HUES64 (cell line): ENCODE data around the gene DAAM1.

Experiments used
- H3K27ac ChIP-seq: 2 replicates; pipeline ENCODE4 v1.7.0; 2013; ENCODE audit warnings: low read depth, low read length, inconsistent platforms
- H3K27me3 ChIP-seq: 2 replicates; pipeline ENCODE4 v1.6.1; 2013; ENCODE audit warnings: mild to moderate bottlenecking, low read length; ENCODE audit not compliant: insufficient read depth
- H3K36me3 ChIP-seq: 2 replicates; pipeline ENCODE4 v1.6.1; 2013; ENCODE audit warnings: mild to moderate bottlenecking, low read length; ENCODE audit not compliant: insufficient read depth
- H3K4me1 ChIP-seq: 2 replicates; pipeline ENCODE4 v1.6.1; 2013; ENCODE audit warnings: mild to moderate bottlenecking, low read length, moderate library complexity; ENCODE audit not compliant: insufficient read depth
- H3K4me3 ChIP-seq: 2 replicates; pipeline ENCODE4 v1.5.1; 2013; ENCODE audit warnings: mild to moderate bottlenecking, low read length, moderate library complexity
- H3K9ac ChIP-seq: 2 replicates; pipeline ENCODE4 v1.6.1; 2013; ENCODE audit warnings: mild to moderate bottlenecking, low read depth, low read length
- H3K9me3 ChIP-seq: 2 replicates; pipeline ENCODE4 v1.6.1; 2013; ENCODE audit warnings: low read depth, low read length; ENCODE audit not compliant: insufficient read depth
- WGBS: fragments of 150-250, 120-280 bp; methylation state at CpG from one replicate; pipeline ENCODE4 v1.1.7; 2013; ENCODE audit warnings: missing lambda C conversion rate; 5-methylcytosine and 5-hydroxymethylcytosine counted together

DAAM1 gene

DNA sequence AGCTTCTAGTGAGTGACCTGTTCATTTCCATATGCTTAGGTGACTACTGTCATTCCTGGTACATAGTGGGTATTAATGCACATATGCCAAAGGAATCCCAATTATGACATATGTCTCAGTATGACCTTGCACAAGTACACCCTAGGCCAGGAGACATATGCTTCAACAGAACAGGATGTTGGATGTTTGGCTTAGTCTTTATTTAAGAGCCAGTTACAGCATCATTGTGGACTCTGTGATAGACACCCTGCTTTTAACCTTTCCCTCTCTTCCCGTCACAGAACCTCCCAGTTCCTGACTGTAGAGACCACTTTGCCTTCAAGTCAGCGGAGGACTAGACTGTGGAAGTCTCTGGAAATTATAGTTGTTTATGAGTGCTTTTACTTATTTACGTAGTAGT, 72.9 kb downstream of the DAAM1 start:
- Histone ChIP-seq H3K27ac (no peak overlapping the region), H3K9me3 (no peaks in the 10 kb centered on the region), H3K4me3 (no peak overlapping the region), H3K4me1 (no peaks in the 10 kb centered on the region), H3K9ac (no peak overlapping the region), H3K36me3 (peaks cover 2% of the 10 kb centered on the region; the same call in 1 of the 2 replicates), H3K27me3 (no peaks in the 10 kb centered on the region)
- WGBS: 77% methylated on average over 3 of the region's 3 CpGs

DNA sequence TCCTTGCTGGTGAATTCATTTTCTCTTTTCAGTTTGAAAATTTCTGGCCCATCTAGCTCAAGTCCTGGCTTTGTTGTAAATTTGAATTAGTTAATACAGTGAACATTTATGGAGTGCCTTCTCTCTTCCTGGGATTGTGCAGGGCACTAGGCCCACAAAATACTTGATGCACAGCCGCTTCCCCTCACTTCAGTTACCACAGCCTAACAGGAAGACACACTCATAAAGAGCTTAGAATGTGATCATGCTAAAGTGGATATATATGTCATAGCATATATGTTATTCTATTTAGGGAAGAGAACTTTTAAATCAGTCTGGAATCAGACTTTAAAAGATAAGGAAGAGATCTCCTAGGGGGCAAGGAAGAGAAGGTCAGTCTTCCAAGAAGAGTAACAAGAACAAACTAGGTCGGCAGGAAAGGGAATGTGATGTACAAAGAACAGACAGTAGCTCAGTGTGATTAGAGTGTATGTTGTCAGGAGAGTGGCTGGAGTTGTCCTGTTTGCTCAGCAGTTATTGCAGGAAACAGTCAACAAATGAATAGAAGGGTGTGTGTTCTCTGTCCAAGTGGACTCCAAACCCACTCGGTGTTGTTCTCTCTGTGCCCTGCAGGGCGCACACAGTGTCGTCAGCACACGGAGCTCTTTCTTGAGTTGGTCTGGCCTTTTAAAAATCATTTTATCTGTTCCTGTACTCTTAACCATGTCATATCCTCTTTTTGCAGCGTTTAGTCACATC, 74.4 kb downstream of the DAAM1 start:
- peaks cover 2% of the 10 kb centered on the region; the same call in 1 of the 2 replicates for H3K36me3 ChIP-seq
- H3K9ac ChIP-seq: no peak overlapping the region
- 89% methylated on average over 6 of the region's 7 CpGs for WGBS
- H3K27me3 ChIP-seq: no peaks in the 10 kb centered on the region
- H3K4me3 ChIP-seq: no peak overlapping the region
- H3K9me3 ChIP-seq: no peaks in the 10 kb centered on the region
- H3K27ac ChIP-seq: no peak overlapping the region
- H3K4me1 ChIP-seq: no peaks in the 10 kb centered on the region

GRCh38 chr14:59265808-59266207, 77.3 kb downstream of the DAAM1 start:
- H3K27ac ChIP-seq: no peak overlapping the region

GRCh38 chr14:59267046-59267445, 78.6 kb downstream of the DAAM1 start:
- H3K4me1 ChIP-seq: no peaks in the 10 kb centered on the region
- H3K36me3 ChIP-seq: peaks cover 2% of the 10 kb centered on the region; the same call in 1 of the 2 replicates
- no peaks in the 10 kb centered on the region for H3K9me3 ChIP-seq
- no peak overlapping the region for H3K9ac ChIP-seq
- H3K27me3 ChIP-seq: no peaks in the 10 kb centered on the region
- no peak overlapping the region for H3K4me3 ChIP-seq
- 100% methylated on average over 2 of the region's 2 CpGs for WGBS
- no peak overlapping the region for H3K27ac ChIP-seq

More at GRCh38 chr14:59265808-59266207, 77.3 kb downstream of the DAAM1 start:
- H3K36me3 ChIP-seq: peaks cover 2% of the 10 kb centered on the region; the same call in 1 of the 2 replicates
- H3K27me3 ChIP-seq: no peaks in the 10 kb centered on the region
- H3K4me3 ChIP-seq: no peak overlapping the region
- H3K9ac ChIP-seq: no peak overlapping the region
- no peaks in the 10 kb centered on the region for H3K4me1 ChIP-seq
- H3K9me3 ChIP-seq: no peaks in the 10 kb centered on the region

GRCh38 chr14:59268011-59268410, 79.5 kb downstream of the DAAM1 start:
- Histone ChIP-seq H3K27ac (no peak overlapping the region), H3K4me3 (no peak overlapping the region), H3K27me3 (no peaks in the 10 kb centered on the region), H3K9ac (no peak overlapping the region), H3K9me3 (no peaks in the 10 kb centered on the region), H3K36me3 (peaks cover 2% of the 10 kb centered on the region; the same call in 1 of the 2 replicates), H3K4me1 (no peaks in the 10 kb centered on the region)
- WGBS: 96% methylated on average over 10 of the region's 10 CpGs

DNA sequence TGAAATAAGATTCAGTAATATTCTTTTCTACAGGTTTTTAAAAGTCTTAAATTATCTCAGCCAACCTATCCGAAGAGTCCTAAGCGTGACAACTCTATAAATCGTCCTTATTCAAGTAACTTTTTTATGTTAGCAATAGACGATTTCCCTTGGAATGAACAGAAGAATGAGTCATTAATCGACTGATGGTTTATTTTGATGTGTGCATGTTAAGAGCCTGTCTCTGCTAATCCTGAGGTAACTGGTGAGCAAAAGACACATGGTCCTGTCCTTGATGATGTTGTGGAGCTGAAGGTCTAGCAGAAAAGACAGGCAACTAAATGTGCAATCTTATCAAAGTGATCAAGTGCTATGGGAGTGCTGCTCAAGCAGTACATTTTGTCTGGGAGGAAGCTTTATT, 80.4 kb downstream of the DAAM1 start:
- Histone ChIP-seq H3K9me3 (no peaks in the 10 kb centered on the region), H3K36me3 (peaks cover 2% of the 10 kb centered on the region; the same call in 1 of the 2 replicates), H3K27ac (no peak overlapping the region), H3K4me1 (no peaks in the 10 kb centered on the region), H3K4me3 (no peak overlapping the region), H3K27me3 (no peaks in the 10 kb centered on the region), H3K9ac (no peak overlapping the region)
- 95% methylated on average over 5 of the region's 5 CpGs for WGBS

DNA sequence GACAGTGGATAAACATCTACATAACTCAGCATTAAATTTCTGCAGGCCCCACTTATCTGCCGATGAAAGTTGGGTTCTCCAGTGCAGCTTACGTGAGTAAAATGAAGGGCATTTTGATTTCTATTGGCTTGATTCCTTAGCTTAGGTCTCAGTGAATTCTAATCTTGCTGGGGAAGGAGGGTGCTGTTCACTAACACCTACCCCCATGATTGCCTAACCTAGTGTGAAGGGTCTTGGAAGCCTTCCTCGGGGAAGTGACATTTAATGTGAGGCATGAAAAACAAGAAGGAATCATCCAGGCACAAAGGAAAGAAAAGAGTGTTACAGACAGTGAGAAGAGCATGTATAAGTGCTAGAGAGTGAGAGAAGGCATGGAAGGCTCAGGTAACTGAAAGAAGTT, 81.0 kb downstream of the DAAM1 start:
- H3K36me3 ChIP-seq: no peaks in the 10 kb centered on the region; the same call in 1 of the 2 replicates
- no peaks in the 10 kb centered on the region for H3K27me3 ChIP-seq
- H3K9ac ChIP-seq: no peak overlapping the region
- H3K27ac ChIP-seq: no peak overlapping the region
- no peak overlapping the region for H3K4me3 ChIP-seq
- H3K4me1 ChIP-seq: no peaks in the 10 kb centered on the region
- WGBS: 94% methylated on average over 3 of the region's 3 CpGs
- no peaks in the 10 kb centered on the region for H3K9me3 ChIP-seq

DNA sequence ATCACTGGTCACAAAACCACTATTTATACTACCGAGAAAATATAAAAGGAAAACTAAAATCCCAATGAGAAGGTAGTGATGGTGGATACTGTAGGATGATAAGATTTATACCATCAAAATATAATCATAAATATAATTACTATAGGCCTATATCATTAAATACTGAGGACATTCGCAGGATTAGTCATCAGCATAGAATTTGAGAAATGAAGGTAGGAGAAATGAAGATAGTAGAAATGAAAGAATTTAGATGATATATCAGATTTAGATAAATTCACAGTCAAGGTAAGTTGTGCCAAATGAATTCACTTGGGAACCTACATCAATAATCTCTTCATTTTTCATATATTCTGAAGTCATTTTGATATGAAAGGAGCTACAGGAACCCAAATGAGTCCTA, 82.8 kb downstream of the DAAM1 start:
- no peak overlapping the region for H3K27ac ChIP-seq
- H3K27me3 ChIP-seq: no peaks in the 10 kb centered on the region
- no peaks in the 10 kb centered on the region for H3K36me3 ChIP-seq
- no peaks in the 10 kb centered on the region for H3K9me3 ChIP-seq
- WGBS: 100% methylated on average over 1 of the region's 2 CpGs
- H3K9ac ChIP-seq: no peak overlapping the region
- no peaks in the 10 kb centered on the region for H3K4me1 ChIP-seq
- H3K4me3 ChIP-seq: no peak overlapping the region

DNA sequence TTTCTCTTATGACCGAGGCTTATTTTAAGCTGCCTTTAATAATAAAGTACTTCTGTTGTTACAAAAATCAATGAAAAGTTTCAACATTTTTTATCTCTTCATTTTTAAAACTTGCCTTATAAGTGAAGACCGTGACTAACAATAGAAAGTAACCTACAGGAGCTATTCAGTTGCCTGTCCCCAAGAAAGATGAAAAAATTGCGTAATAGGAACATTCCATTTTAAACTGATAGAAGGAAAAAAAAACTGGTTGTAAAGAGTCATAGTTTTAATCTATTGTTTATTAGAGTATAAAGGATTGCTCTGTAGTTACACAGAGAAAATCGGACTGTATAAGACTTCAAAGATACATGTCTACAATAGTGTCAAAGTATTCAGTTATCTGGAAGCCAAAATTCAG, 83.3 kb downstream of the DAAM1 start:
- Histone ChIP-seq H3K36me3 (no peaks in the 10 kb centered on the region), H3K4me3 (no peak overlapping the region), H3K27ac (no peak overlapping the region), H3K9me3 (no peaks in the 10 kb centered on the region), H3K9ac (no peak overlapping the region), H3K4me1 (no peaks in the 10 kb centered on the region; the same call in 1 of the 2 replicates), H3K27me3 (no peaks in the 10 kb centered on the region)
- 95% methylated on average over 4 of the region's 4 CpGs for WGBS

- no peaks in the 10 kb centered on the region for H3K27me3 ChIP-seq
- no peaks in the 10 kb centered on the region for H3K36me3 ChIP-seq
- H3K27ac ChIP-seq: no peak overlapping the region
- no peak overlapping the region for H3K9ac ChIP-seq
- H3K4me3 ChIP-seq: no peak overlapping the region
- H3K4me1 ChIP-seq: no peaks in the 10 kb centered on the region; the same call in 1 of the 2 replicates
- H3K9me3 ChIP-seq: no peaks in the 10 kb centered on the region
Measured at GRCh38 chr14:59272633-59273032, 84.2 kb downstream of the DAAM1 start.

- H3K36me3 ChIP-seq: no peaks in the 10 kb centered on the region
- H3K4me3 ChIP-seq: no peak overlapping the region
- no peaks in the 10 kb centered on the region for H3K9me3 ChIP-seq
- H3K27ac ChIP-seq: no peak overlapping the region
- no peaks in the 10 kb centered on the region; the same call in 1 of the 2 replicates for H3K4me1 ChIP-seq
- no peak overlapping the region for H3K9ac ChIP-seq
- no peaks in the 10 kb centered on the region for H3K27me3 ChIP-seq
- WGBS: 95% methylated on average over 4 of the region's 4 CpGs
Measured at GRCh38 chr14:59273737-59274136, 85.3 kb downstream of the DAAM1 start.
